HG03439 (cell line): Measurements from ENCODE around the gene LRP3.

Source experiments
- ATAC-seq: cut with Tn5 transposase; IDR thresholded peaks from one replicate; pipeline ENCODE4 v1.9.1; 2021; ENCODE audit warnings: mild to moderate bottlenecking, moderate library complexity; ENCODE audit not compliant: unreplicated experiment

Gene LRP3

GRCh38 chr19:33251076-33251475 lies 56.9 kb downstream of the LRP3 start:
- no peak for ATAC-seq

GRCh38 chr19:33251526-33252090 lies 57.5 kb downstream of the LRP3 start:
- no peak for ATAC-seq

GRCh38 chr19:33252418-33252962 lies 58.4 kb downstream of the LRP3 start:
- no peak for ATAC-seq

GRCh38 chr19:33252971-33253370 lies 58.8 kb downstream of the LRP3 start:
- no peak for ATAC-seq

- ATAC-seq: no peak
Measured at GRCh38 chr19:33254245-33254824, 60.2 kb downstream of the LRP3 start.

GRCh38 chr19:33255781-33256180 lies 61.7 kb downstream of the LRP3 start:
- ATAC-seq: no peak

GRCh38 chr19:33256261-33256660 lies 62.1 kb downstream of the LRP3 start:
- no peak for ATAC-seq

- no peak for ATAC-seq
Measured at GRCh38 chr19:33257828-33258227, 63.7 kb downstream of the LRP3 start.
